ENCODE results near the gene APBA1. TPM values are rescaled to one million over a fixed set of nuclear protein-coding genes. Genes with fewer than 3 reads are reported as not detected.
"Not testable (repeated sequence)": the region's sequence is repeated elsewhere in the genome, so short reads cannot be mapped to it uniquely, and the experiment has no call there.

APBA1 gene
- total and polyA plus RNA-seq, 4 experiments from 2014 or later, result 0.83 to 2.0 (median 0.90) TPM; not detected in 1

DNA sequence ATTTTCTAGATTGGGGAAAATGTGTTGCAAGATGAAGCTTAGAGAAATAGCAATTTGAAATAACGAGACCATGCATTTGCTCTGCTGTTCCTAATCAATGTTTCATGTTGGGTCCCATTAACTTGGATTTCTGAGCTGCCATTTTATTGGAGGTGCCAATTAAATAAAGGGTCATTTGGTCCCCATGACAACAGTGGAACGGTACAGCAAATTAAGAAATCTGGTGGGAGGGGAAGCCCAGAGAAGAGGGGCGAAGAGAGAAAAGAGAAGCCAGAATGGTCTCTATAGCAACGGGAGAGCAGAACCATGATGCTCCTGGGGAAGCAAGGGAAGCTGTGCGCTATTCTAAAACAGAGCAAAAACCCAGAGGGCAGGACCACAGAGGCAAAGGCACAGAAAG lies 226.9 kb downstream of the APBA1 start:
- CTCF ChIA-PET (ENCODE audit: partially characterized antibody), result no interaction called here
- H3K4me1 ChIP-seq (ENCODE audit: insufficient read depth, low read length), result peaks cover 1% of the 10 kb centered on the region
- no peaks in the 10 kb centered on the region for H3K9me3 ChIP-seq (ENCODE audit: control insufficient read depth in 1 of 2, low read length in 2 of 2)
- Mint-ChIP-seq H3K27me3 (peaks cover 1 to 10% of the 10 kb centered on the region in 2 donors), H3K36me3 (peaks cover 0 to 3% of the 10 kb centered on the region in 2 donors), H3K4me1 (peaks cover 0 to 11% (median 0%) of the 10 kb centered on the region in 4 donors), H3K4me3 (no peak overlapping the region), H3K27ac (peak overlapping the region in 1 of 7 donors; percentile 66), H3K9me3 (peaks cover 0 to 3% (median 0%) of the 10 kb centered on the region in 8 donors)
- H3K27ac ChIP-seq (ENCODE audit: low read depth, low read length), result no peak overlapping the region
- no peaks in the 10 kb centered on the region for H3K27me3 ChIP-seq (ENCODE audit: insufficient read depth, low read length)
- intact Hi-C loops (cut with micrococcal nuclease), result no loop called here
- no peaks in the 10 kb centered on the region for H3K36me3 ChIP-seq (ENCODE audit: insufficient read depth, low read length)
- POLR2A ChIA-PET (ENCODE audit: partially characterized antibody), result no interaction called here
- no peak overlapping the region for H3K4me3 ChIP-seq (ENCODE audit: low read length in 2 of 2)
- no peak for DNase-seq

DNA sequence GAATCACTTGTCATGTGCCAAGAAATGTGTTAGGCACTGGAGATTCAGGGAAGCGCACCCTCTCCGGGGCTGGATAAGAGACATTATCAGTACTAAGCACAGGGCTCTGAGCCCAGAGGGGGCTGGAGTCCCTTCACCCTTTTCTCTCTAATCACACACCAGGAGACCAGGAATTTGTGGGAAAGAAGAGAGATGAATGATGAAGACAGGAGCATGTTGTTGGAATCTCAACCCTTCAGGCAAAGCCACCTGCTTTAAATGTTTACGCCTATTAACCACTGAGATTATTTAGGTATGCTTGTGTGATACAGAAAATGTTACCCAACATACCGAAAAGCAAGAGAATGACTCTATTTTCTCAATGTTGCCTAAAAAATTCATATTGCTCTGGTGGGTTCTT lies 227.4 kb downstream of the APBA1 start:
- H3K27ac Mint-ChIP-seq, result peak overlapping the region in 1 of 7 donors; percentile 53
- DNase-seq, result no peak
- Histone ChIP-seq H3K27ac (ENCODE audit: low read depth, low read length) (no peak overlapping the region), H3K27me3 (ENCODE audit: insufficient read depth, low read length) (no peaks in the 10 kb centered on the region), H3K4me3 (ENCODE audit: low read length in 2 of 2) (no peak overlapping the region), H3K9me3 (ENCODE audit: control insufficient read depth in 1 of 2, low read length in 2 of 2) (no peaks in the 10 kb centered on the region), H3K4me1 (ENCODE audit: insufficient read depth, low read length) (no peaks in the 10 kb centered on the region), H3K36me3 (ENCODE audit: insufficient read depth, low read length) (no peaks in the 10 kb centered on the region)
- H3K36me3 Mint-ChIP-seq, result peaks cover 0 to 3% of the 10 kb centered on the region in 2 donors
- no peak overlapping the region for H3K4me3 Mint-ChIP-seq
- peaks cover 0 to 3% (median 0%) of the 10 kb centered on the region in 8 donors for H3K9me3 Mint-ChIP-seq
- peaks cover 1 to 10% of the 10 kb centered on the region in 2 donors for H3K27me3 Mint-ChIP-seq
- intact Hi-C loops (cut with micrococcal nuclease), result no loop called here
- ChIA-PET POLR2A (ENCODE audit: partially characterized antibody) (no interaction called here), CTCF (ENCODE audit: partially characterized antibody) (no interaction called here)
- peaks cover 0 to 12% (median 0%) of the 10 kb centered on the region in 4 donors for H3K4me1 Mint-ChIP-seq

- Histone ChIP-seq H3K4me3 (ENCODE audit: low read length in 2 of 2) (no peak overlapping the region), H3K4me1 (ENCODE audit: insufficient read depth, low read length) (no peaks in the 10 kb centered on the region), H3K36me3 (ENCODE audit: insufficient read depth, low read length) (no peaks in the 10 kb centered on the region), H3K27me3 (ENCODE audit: insufficient read depth, low read length) (no peaks in the 10 kb centered on the region), H3K9me3 (ENCODE audit: control insufficient read depth in 1 of 2, low read length in 2 of 2) (no peaks in the 10 kb centered on the region), H3K27ac (ENCODE audit: low read depth, low read length) (no peak overlapping the region)
- Mint-ChIP-seq H3K27me3 (peaks cover 1 to 10% of the 10 kb centered on the region in 2 donors), H3K9me3 (peaks cover 0 to 4% (median 0%) of the 10 kb centered on the region in 8 donors), H3K27ac (no peak overlapping the region), H3K36me3 (peaks cover 0 to 3% of the 10 kb centered on the region in 2 donors), H3K4me1 (peaks cover 0 to 18% (median 2%) of the 10 kb centered on the region in 4 donors), H3K4me3 (no peak overlapping the region)
- ChIA-PET CTCF (ENCODE audit: partially characterized antibody) (no interaction called here), POLR2A (ENCODE audit: partially characterized antibody) (no interaction called here)
- no peak for DNase-seq
- intact Hi-C loops (cut with micrococcal nuclease), result no loop called here
These were observed 228.2 kb downstream of the APBA1 start for GRCh38 chr9:69444021-69444420.

DNA sequence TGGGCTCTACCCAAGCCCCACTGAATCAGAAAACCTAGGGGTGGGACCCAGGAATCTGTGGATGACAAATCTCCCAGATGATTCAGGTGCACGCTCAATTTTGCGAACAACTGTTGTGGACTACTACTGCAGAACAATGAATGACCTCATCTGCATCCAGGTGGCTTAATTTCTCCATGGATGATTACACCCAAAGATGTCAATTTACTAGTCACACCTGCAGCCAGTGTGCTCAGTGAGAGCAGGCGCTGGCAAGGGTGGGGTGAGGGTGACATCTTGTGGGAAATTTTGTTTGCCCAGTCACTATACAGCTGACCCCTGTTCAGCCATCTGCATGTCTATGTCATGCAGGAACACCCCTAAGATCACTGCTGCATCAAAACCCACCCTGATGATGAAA lies 229.0 kb downstream of the APBA1 start:
- CTCF ChIA-PET (ENCODE audit: partially characterized antibody), result no interaction called here
- H3K36me3 ChIP-seq (ENCODE audit: insufficient read depth, low read length), result no peaks in the 10 kb centered on the region

GRCh38 chr9:69442486-69442885 lies 229.7 kb downstream of the APBA1 start:
- Histone ChIP-seq H3K9me3 (ENCODE audit: control insufficient read depth in 1 of 2, low read length in 2 of 2) (no peaks in the 10 kb centered on the region), H3K36me3 (ENCODE audit: insufficient read depth, low read length) (no peaks in the 10 kb centered on the region), H3K4me1 (ENCODE audit: insufficient read depth, low read length) (no peaks in the 10 kb centered on the region), H3K27me3 (ENCODE audit: insufficient read depth, low read length) (no peaks in the 10 kb centered on the region), H3K4me3 (ENCODE audit: low read length in 2 of 2) (no peak overlapping the region), H3K27ac (ENCODE audit: low read depth, low read length) (no peak overlapping the region)
- DNase-seq, result no peak
- intact Hi-C loops (cut with micrococcal nuclease), result no loop called here
- Mint-ChIP-seq H3K27me3 (peaks cover 0 to 9% of the 10 kb centered on the region in 2 donors), H3K36me3 (no peaks in the 10 kb centered on the region), H3K4me1 (peaks cover 0 to 16% (median 2%) of the 10 kb centered on the region in 4 donors), H3K4me3 (no peak overlapping the region), H3K27ac (no peak overlapping the region), H3K9me3 (peaks cover 0 to 4% (median 0%) of the 10 kb centered on the region in 8 donors)
- ChIA-PET POLR2A (ENCODE audit: partially characterized antibody) (no interaction called here), CTCF (ENCODE audit: partially characterized antibody) (no interaction called here)

More for the DNA sequence above, 229.0 kb downstream of the APBA1 start:
- peaks cover 0 to 10% of the 10 kb centered on the region in 2 donors for H3K27me3 Mint-ChIP-seq
- Histone ChIP-seq H3K27me3 (ENCODE audit: insufficient read depth, low read length) (no peaks in the 10 kb centered on the region), H3K27ac (ENCODE audit: low read depth, low read length) (no peak overlapping the region), H3K9me3 (ENCODE audit: control insufficient read depth in 1 of 2, low read length in 2 of 2) (no peaks in the 10 kb centered on the region), H3K4me3 (ENCODE audit: low read length in 2 of 2) (no peak overlapping the region), H3K4me1 (ENCODE audit: insufficient read depth, low read length) (no peaks in the 10 kb centered on the region)
- no peak for DNase-seq
- no peak overlapping the region for H3K27ac Mint-ChIP-seq
- H3K4me1 Mint-ChIP-seq, result peaks cover 0 to 18% (median 2%) of the 10 kb centered on the region in 4 donors
- POLR2A ChIA-PET (ENCODE audit: partially characterized antibody), result no interaction called here
- peaks cover 0 to 4% (median 0%) of the 10 kb centered on the region in 8 donors for H3K9me3 Mint-ChIP-seq
- intact Hi-C loops (cut with micrococcal nuclease), result no loop called here
- peaks cover 0 to 3% of the 10 kb centered on the region in 2 donors for H3K36me3 Mint-ChIP-seq
- no peak overlapping the region for H3K4me3 Mint-ChIP-seq

GRCh38 chr9:69440254-69440955 lies 231.8 kb downstream of the APBA1 start:
- H3K36me3 Mint-ChIP-seq; H3K4me3 ChIP-seq (ENCODE audit: low read length in 2 of 2); H3K9me3 Mint-ChIP-seq; H3K4me1 ChIP-seq (ENCODE audit: insufficient read depth, low read length); H3K36me3 ChIP-seq (ENCODE audit: insufficient read depth, low read length); H3K27ac ChIP-seq (ENCODE audit: low read depth, low read length); intact Hi-C loops (cut with micrococcal nuclease); H3K27me3 ChIP-seq (ENCODE audit: insufficient read depth, low read length); POLR2A ChIA-PET (ENCODE audit: partially characterized antibody); H3K27me3 Mint-ChIP-seq; H3K9me3 ChIP-seq (ENCODE audit: control insufficient read depth in 1 of 2, low read length in 2 of 2): not testable (repeated sequence)
- Mint-ChIP-seq H3K4me3 (peak overlapping the region in 5 of 8 donors; percentile 49 to 72 (median 58)), H3K4me1 (peaks cover 0 to 16% (median 2%) of the 10 kb centered on the region in 4 donors), H3K27ac (peak overlapping the region in 4 of 7 donors; percentile 25 to 84 (median 66))
- CTCF ChIA-PET (ENCODE audit: partially characterized antibody), result interaction anchor here (1.3 kb wide), 1 partner anchor 18 kb away, joined by 3 read pairs; no protein-coding TSS in a partner anchor
- DNase-seq, result peak in 3 of 5 donors; percentile 13 to 28 (median 18)

DNA sequence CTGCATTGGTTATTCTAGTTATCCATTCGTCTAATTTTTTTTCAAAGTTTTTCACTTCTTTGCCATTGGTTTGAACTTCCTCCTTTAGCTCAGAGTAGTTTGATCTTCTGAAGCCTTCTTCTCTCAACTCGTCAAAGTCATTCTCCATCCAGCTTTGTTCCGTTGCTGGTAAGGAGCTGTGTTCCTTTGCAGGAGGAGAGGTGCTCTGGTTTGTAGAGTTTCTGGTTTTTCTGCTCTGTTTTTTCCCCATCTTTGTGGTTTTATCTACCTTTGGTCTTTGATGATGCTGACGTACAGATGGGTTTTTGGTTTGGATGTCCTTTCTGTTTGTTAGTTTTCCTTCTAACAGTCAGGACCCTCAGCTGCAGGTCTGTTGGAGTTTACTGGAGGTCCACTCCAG lies 232.5 kb downstream of the APBA1 start:
- intact Hi-C loops (cut with micrococcal nuclease); H3K27ac ChIP-seq (ENCODE audit: low read depth, low read length); H3K36me3 Mint-ChIP-seq; H3K9me3 ChIP-seq (ENCODE audit: control insufficient read depth in 1 of 2, low read length in 2 of 2); H3K36me3 ChIP-seq (ENCODE audit: insufficient read depth, low read length); H3K4me3 ChIP-seq (ENCODE audit: low read length in 2 of 2); H3K4me1 ChIP-seq (ENCODE audit: insufficient read depth, low read length); H3K9me3 Mint-ChIP-seq; H3K27me3 Mint-ChIP-seq; POLR2A ChIA-PET (ENCODE audit: partially characterized antibody); H3K27me3 ChIP-seq (ENCODE audit: insufficient read depth, low read length): not testable (repeated sequence)
- peaks cover 0 to 16% (median 2%) of the 10 kb centered on the region in 4 donors for H3K4me1 Mint-ChIP-seq
- peak overlapping the region in 5 of 8 donors; percentile 49 to 72 (median 58) for H3K4me3 Mint-ChIP-seq
- DNase-seq, result peak in 2 of 5 donors; percentile 5 to 25
- H3K27ac Mint-ChIP-seq, result peak overlapping the region in 1 of 7 donors; percentile 84
- CTCF ChIA-PET (ENCODE audit: partially characterized antibody), result interaction anchor here (1.3 kb wide), 1 partner anchor 17 kb away, joined by 3 read pairs; no protein-coding TSS in a partner anchor
